ENCODE results near the gene PEF1. TPM values are rescaled to one million over a fixed set of nuclear protein-coding genes. Genes with fewer than 3 reads are reported as not detected.

PEF1 gene
- total RNA-seq, 4 donors from 2014 or later: 180 to 355 (median 312) TPM

GRCh38 chr1:31662463-31662862 lies 17.8 kb upstream of the PEF1 start:
- WGBS, 2 donors: 94% methylated on average over 5 to 9 of the region's 12 CpGs
- intact Hi-C loops (cut with DNase I): loop anchor here (10.0 kb wide), 1 partner anchor 302 kb away; no protein-coding TSS in a partner anchor
- Histone ChIP-seq H3K9me3 (no peaks in the 10 kb centered on the region), H3K4me1 (peaks cover 32 to 47% of the 10 kb centered on the region in 2 donors), H3K4me3 (replicated peaks in 1 of 3) (no peak overlapping the region), H3K36me3 (peaks cover 0 to 4% of the 10 kb centered on the region in 2 donors), H3K27me3 (no peaks in the 10 kb centered on the region), H3K27ac (no peak overlapping the region)
- no peak for DNase-seq
- TF ChIP-seq CTCF (IDR thresholded peaks at IDR 0.05) (no peak), POLR2A (IDR thresholded peaks at IDR 0.05) (no peak)

DNA sequence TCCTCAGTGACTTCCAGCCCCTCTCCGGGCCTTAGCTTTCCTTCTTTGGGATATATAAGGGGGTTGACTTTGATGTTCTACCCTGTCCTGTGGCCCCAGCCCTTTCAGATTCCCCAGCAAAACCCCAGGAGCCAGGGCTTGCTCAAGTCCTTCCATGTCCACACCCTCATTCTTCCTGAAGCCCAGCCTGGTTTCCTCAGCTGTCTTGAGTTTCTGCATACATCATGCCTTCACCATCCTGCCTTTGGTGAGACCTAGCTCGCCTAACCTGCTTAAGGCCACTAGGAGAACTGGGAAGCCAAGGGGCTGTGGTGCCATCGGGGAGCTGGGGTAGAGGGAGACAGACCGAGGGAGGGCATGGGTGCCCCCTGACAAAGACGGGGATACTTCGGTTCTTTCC lies 17.2 kb upstream of the PEF1 start:
- H3K36me3 ChIP-seq: peaks cover 0 to 4% of the 10 kb centered on the region in 2 donors
- peak overlapping the region in 1 of 3 donors; percentile 63 for H3K27ac ChIP-seq
- no peaks in the 10 kb centered on the region for H3K9me3 ChIP-seq
- H3K4me3 ChIP-seq (replicated peaks in 1 of 3): no peak overlapping the region
- intact Hi-C loops (cut with DNase I): loop anchor here (10.0 kb wide), 1 partner anchor 303 kb away; no protein-coding TSS in a partner anchor
- no peak for DNase-seq
- TF ChIP-seq POLR2A (IDR thresholded peaks at IDR 0.05) (no peak), CTCF (IDR thresholded peaks at IDR 0.05) (no peak)
- no peaks in the 10 kb centered on the region for H3K27me3 ChIP-seq
- H3K4me1 ChIP-seq: peaks cover 29 to 41% of the 10 kb centered on the region in 2 donors
- WGBS, 2 donors: 91 to 96% methylated on average over 6 of the region's 6 CpGs

DNA sequence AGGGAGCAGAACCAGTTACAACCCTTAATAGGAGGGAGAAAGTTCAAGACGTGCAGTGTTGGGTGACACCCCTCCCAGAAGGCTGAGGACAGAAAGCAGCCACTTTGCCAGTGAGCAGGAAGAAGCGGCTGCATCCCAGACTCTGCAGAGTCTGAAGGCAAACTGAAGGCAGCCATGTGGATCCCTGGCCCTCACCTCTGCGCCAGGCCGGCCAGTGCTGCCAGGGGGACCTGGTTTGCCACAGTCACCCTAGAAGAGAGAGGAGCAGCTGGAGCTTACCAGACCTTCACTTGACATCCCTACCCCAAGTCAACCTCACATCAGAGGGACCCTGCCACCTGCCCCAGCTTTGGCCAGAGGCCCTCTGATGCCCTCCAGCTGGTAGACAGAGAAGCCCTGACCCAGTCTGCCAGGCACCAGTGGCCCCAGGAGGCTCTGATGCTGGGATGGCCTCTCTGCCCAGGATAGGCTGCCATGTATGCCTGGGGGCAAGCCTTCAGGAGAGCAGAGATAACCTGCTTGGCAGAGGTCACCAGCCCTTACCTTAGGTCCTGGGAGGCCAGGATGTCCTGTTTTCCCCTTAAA lies 16.3 kb upstream of the PEF1 start:
- no peaks in the 10 kb centered on the region for H3K27me3 ChIP-seq
- peaks cover 20 to 37% of the 10 kb centered on the region in 2 donors for H3K4me1 ChIP-seq
- intact Hi-C loops (cut with DNase I): loop anchor here (10.0 kb wide), 1 partner anchor 304 kb away; no protein-coding TSS in a partner anchor
- H3K4me3 ChIP-seq (replicated peaks in 1 of 3): no peak overlapping the region
- H3K27ac ChIP-seq: peak overlapping the region in 1 of 3 donors; percentile 63
- H3K9me3 ChIP-seq: no peaks in the 10 kb centered on the region
- peaks cover 0 to 4% of the 10 kb centered on the region in 2 donors for H3K36me3 ChIP-seq
- DNase-seq: no peak
- WGBS, 2 donors: 81 to 92% methylated on average over 3 to 4 of the region's 4 CpGs
- TF ChIP-seq CTCF (IDR thresholded peaks at IDR 0.05) (no peak), POLR2A (IDR thresholded peaks at IDR 0.05) (no peak)

GRCh38 chr1:31659889-31660288 lies 15.2 kb upstream of the PEF1 start:
- Histone ChIP-seq H3K27ac (no peak overlapping the region), H3K4me3 (replicated peaks in 1 of 3) (no peak overlapping the region), H3K9me3 (no peaks in the 10 kb centered on the region), H3K4me1 (peaks cover 9 to 37% of the 10 kb centered on the region in 2 donors), H3K27me3 (no peaks in the 10 kb centered on the region), H3K36me3 (peaks cover 0 to 4% of the 10 kb centered on the region in 2 donors)
- intact Hi-C loops (cut with DNase I): loop anchor here (10.0 kb wide), 1 partner anchor 305 kb away; no protein-coding TSS in a partner anchor
- WGBS, 2 donors: 92% methylated on average over 3 of the region's 3 CpGs
- DNase-seq: no peak
- TF ChIP-seq POLR2A (IDR thresholded peaks at IDR 0.05): no peak
- no peak for TF ChIP-seq CTCF (IDR thresholded peaks at IDR 0.05)

DNA sequence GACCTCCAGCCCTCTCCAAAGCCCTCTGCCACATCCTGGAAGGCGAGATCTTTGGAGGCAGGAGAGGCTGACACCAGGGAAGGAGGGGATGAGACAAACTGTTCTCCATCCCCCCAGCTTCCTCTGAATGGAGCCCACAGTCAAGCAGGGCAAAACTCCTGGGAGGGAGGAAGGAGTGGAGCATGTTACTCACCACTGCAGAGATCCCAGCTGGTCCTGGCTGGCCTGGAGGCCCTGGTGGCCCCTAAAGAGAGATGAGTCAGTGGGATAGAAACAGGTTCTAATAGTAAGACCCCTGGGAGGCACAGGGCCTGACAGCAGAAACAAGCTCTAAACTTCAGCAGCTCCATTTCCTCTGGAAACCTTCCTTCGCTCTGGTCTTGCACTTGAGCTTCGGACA lies 14.0 kb upstream of the PEF1 start:
- intact Hi-C loops (cut with DNase I): no loop called here
- no peak for DNase-seq
- H3K4me1 ChIP-seq: peaks cover 8 to 36% of the 10 kb centered on the region in 2 donors
- no peaks in the 10 kb centered on the region for H3K27me3 ChIP-seq
- H3K36me3 ChIP-seq: peaks cover 0 to 4% of the 10 kb centered on the region in 2 donors
- WGBS, 2 donors: 90 to 96% methylated on average over 3 of the region's 3 CpGs
- H3K9me3 ChIP-seq: no peaks in the 10 kb centered on the region
- H3K27ac ChIP-seq: no peak overlapping the region
- no peak for TF ChIP-seq CTCF (IDR thresholded peaks at IDR 0.05)
- TF ChIP-seq POLR2A (IDR thresholded peaks at IDR 0.05): no peak
- H3K4me3 ChIP-seq (replicated peaks in 1 of 3): no peak overlapping the region

Data from thyroid gland (tissue), 4 donors.